Activated naive CD8-positive, alpha-beta T cell treated with anti-CD3 and anti-CD28 coated beads for 36 hours (primary cell): ENCODE measurements around the gene MARK3. TPM values are rescaled to one million over a fixed set of nuclear protein-coding genes. Genes with fewer than 3 reads are reported as not detected.
A peak's percentile ranks its signal among the peaks of the same experiment; 100 is the strongest.

Source experiments
- DNase-seq: peaks from one replicate; pipeline ENCODE4 v3.0.0; 2021
- H3K27ac Mint-ChIP-seq: one replicate; pipeline ENCODE4 v1.8.0; 2022; ENCODE audit warnings: mild to moderate bottlenecking, moderate library complexity, mixed read lengths
- H3K27me3 Mint-ChIP-seq: one replicate; pipeline ENCODE4 v1.8.0; 2022; ENCODE audit warnings: mild to moderate bottlenecking, mixed read lengths
- H3K36me3 Mint-ChIP-seq: one replicate; pipeline ENCODE4 v1.8.0; 2021; ENCODE audit warnings: mild to moderate bottlenecking, mixed read lengths
- H3K4me1 Mint-ChIP-seq: one replicate; pipeline ENCODE4 v1.8.0; 2021; ENCODE audit warnings: mixed read lengths
- H3K4me3 Mint-ChIP-seq: one replicate; pipeline ENCODE4 v1.8.0; 2022; ENCODE audit warnings: mild to moderate bottlenecking, moderate library complexity, mixed read lengths
- H3K9me3 Mint-ChIP-seq: one replicate; pipeline ENCODE4 v1.8.0; 2022; ENCODE audit warnings: mixed read lengths
- total RNA-seq, 2 experiments: library from RNA; stranded (reverse); gene quantifications; one replicate each; pipeline ENCODE4 v1.2.3, GENCODE V29; 2021

MARK3 gene
- total RNA-seq, 2 experiments from 2014 or later: 71.0 to 74.3 TPM

DNA sequence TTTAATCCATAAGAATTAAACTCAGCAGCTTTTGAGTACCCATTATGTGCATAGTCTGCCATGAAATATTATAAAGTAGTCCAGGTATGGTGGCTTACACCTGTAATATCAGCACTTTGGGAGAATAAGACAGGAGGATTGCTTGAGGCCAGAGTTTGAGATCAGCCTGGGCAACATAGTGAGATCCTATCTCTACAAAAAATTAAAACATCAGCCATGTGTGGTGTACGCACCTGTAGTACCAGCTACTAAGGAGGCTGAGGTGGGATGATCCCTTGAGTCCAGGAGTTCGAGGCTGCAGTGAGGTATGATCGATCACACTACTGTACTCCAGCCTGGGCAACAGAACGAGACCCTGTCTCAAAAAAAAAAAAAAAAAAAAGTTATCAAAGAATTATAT, 15.3 kb downstream of the MARK3 start:
- no peak overlapping the region for H3K27ac Mint-ChIP-seq
- peaks cover 7% of the 10 kb centered on the region for H3K36me3 Mint-ChIP-seq
- no peak for DNase-seq
- H3K4me1 Mint-ChIP-seq: peaks cover 65% of the 10 kb centered on the region
- no peaks in the 10 kb centered on the region for H3K9me3 Mint-ChIP-seq
- no peaks in the 10 kb centered on the region for H3K27me3 Mint-ChIP-seq
- no peak overlapping the region for H3K4me3 Mint-ChIP-seq

DNA sequence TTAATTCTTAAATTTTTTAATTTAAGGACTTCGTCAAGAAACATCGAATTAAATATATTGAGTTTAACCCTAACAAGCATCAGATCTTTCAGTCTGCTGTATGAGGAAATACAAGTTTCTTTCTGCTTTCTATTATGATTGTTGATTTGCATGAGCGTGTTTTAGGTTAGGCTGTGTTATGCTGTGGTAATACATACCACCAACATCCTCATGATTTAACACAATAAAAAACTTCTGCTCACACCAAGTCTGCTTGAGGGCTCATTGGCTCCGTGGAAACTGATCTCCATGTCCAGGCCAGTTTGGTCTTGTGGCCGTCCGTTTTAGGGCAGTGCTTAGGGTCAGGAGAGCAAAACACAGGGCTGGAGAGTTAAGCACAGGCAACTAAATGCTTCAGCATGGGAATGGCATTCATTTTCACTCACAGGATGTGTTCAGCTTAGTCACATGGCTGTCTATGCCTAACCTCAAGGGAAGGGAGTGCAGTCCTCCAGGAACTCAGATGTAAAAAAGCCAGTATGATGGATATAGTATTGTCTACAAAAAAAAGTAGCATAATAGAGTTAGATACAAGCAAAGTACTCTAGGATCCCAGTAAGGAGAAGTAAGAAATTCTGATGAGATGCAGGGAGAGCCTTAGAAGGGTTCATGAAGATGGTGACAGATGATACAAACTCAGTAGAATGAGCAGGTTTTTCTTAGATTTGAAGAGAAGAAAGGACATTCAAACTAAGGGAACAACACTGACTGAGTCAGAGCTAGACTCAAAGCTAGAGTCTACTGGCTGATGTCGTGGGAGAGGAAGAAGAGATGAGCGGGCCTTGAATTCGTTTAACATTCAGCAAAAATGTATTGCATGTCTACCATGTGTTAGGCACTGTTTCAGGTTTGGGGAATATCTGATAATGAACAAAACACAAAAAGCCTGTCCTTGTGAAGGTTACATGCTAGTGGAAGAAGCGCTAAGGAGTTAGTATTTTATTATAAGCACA, 16.3 kb downstream of the MARK3 start:
- H3K4me3 Mint-ChIP-seq: no peak overlapping the region
- H3K36me3 Mint-ChIP-seq: peaks cover 9% of the 10 kb centered on the region

GRCh38 chr14:103402695-103403094, 17.5 kb downstream of the MARK3 start:
- Mint-ChIP-seq H3K9me3 (no peaks in the 10 kb centered on the region), H3K4me1 (peaks cover 49% of the 10 kb centered on the region), H3K4me3 (no peak overlapping the region), H3K27me3 (no peaks in the 10 kb centered on the region), H3K36me3 (peaks cover 12% of the 10 kb centered on the region), H3K27ac (no peak overlapping the region)
- DNase-seq: no peak

More for the DNA sequence above, 16.3 kb downstream of the MARK3 start:
- H3K27me3 Mint-ChIP-seq: no peaks in the 10 kb centered on the region
- H3K9me3 Mint-ChIP-seq: no peaks in the 10 kb centered on the region
- DNase-seq: no peak
- peaks cover 55% of the 10 kb centered on the region for H3K4me1 Mint-ChIP-seq
- H3K27ac Mint-ChIP-seq: peak overlapping the region; percentile 30

DNA sequence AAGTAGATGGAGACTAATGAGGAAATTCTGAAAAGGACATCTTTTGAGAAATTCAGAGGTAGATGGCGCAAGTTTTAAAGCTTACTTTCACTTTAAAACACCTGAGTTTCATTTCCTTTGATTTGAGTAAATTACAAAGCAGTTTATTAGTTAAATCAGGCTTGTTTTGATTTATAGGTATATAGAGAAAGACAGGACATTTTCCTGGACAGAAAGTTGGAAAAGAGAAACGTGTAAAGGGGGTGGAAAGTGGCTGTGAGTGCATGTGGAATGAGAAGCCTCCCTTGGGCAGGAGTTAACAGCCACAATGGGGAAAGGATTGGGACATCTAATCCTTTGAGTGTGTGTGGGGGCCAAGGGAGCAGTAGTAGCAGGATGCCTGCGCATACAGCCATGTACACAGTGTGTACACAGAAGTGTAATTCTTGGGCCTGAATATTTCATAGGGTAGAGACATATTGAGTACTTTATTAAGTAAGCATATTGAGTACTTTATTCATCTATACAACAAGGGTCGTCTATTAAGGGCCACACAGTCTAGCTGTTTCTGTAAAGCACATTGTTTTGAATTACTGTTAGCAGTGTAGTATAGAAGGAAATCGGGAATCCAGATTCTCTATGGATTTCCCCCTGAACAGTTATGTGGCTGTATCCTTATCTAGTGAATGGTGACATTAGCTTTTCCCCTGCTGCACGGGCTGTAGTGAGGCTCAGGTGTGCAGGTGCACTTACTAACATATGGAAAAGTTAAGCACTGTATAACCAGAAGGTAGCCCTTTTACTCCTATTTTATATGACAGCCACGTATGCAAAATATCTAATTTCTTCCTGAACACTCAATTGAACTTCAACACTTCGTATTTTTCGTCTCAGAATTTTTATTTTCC, 19.1 kb downstream of the MARK3 start:
- peaks cover 21% of the 10 kb centered on the region for H3K36me3 Mint-ChIP-seq
- H3K4me1 Mint-ChIP-seq: peaks cover 48% of the 10 kb centered on the region
- no peaks in the 10 kb centered on the region for H3K27me3 Mint-ChIP-seq
- H3K27ac Mint-ChIP-seq: peak overlapping the region; percentile 18
- H3K9me3 Mint-ChIP-seq: no peaks in the 10 kb centered on the region
- H3K4me3 Mint-ChIP-seq: no peak overlapping the region
- no peak for DNase-seq

- H3K9me3 Mint-ChIP-seq: no peaks in the 10 kb centered on the region
- H3K36me3 Mint-ChIP-seq: peaks cover 21% of the 10 kb centered on the region
- no peaks in the 10 kb centered on the region for H3K27me3 Mint-ChIP-seq
- no peak for DNase-seq
- peaks cover 46% of the 10 kb centered on the region for H3K4me1 Mint-ChIP-seq
- H3K27ac Mint-ChIP-seq: no peak overlapping the region
- no peak overlapping the region for H3K4me3 Mint-ChIP-seq
Observed at GRCh38 chr14:103404920-103405319, 19.7 kb downstream of the MARK3 start.

DNA sequence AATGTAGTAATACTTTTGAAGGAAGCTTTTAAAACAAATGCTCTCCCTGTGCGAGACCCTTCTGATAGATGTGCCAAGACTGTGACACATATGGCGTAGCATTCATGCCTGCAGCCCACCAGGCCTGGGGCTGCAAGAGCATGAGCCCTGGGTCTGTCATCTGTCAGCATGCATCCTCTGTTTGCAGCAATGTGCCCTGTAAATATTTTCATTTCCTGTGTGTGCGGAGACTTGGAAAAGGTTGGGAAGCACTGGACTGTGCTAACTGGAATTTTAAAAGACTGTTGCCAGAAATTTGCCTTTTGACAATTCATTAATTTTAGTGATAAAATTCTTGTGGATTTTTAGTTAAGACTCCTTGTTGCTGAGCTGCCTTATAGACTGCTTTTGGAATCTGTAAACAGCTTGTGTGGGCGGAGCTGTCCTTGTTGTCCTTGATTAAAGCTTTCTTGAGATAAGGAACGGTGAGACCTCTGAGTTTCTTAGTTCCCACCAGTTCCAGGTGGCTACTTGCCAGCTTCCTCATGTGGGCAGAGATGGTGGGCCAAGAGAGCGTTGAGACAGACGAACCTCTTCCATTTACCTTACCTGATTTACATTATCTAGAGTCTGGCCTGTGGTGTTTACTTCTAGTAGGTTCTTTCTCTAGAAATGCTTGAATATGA, 23.4 kb downstream of the MARK3 start:
- DNase-seq: no peak
- Mint-ChIP-seq H3K36me3 (peaks cover 30% of the 10 kb centered on the region), H3K4me3 (no peak overlapping the region), H3K9me3 (no peaks in the 10 kb centered on the region), H3K4me1 (peaks cover 19% of the 10 kb centered on the region), H3K27me3 (no peaks in the 10 kb centered on the region), H3K27ac (no peak overlapping the region)

DNA sequence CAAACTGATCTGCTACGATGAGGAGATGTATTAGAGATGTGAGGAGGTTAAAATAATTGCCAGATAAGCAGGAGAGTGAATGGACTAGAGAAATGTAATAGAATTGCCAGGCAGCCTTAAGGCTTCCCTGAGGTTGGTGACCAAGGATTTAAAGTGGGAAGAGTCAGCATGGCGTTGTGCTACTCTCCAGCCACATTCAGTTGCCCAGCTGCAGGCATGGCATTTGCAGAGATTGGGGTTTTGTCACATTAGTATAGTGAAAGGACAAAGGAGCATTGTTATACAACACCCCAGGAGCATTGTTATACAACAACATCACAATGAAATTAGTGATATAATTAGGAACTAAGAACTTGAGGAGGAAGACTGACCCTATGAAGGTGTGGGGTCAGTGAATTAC, 31.7 kb downstream of the MARK3 start:
- DNase-seq: no peak
- H3K9me3 Mint-ChIP-seq: no peaks in the 10 kb centered on the region
- no peak overlapping the region for H3K4me3 Mint-ChIP-seq
- H3K27me3 Mint-ChIP-seq: no peaks in the 10 kb centered on the region
- H3K27ac Mint-ChIP-seq: no peak overlapping the region
- peaks cover 16% of the 10 kb centered on the region for H3K36me3 Mint-ChIP-seq
- peaks cover 28% of the 10 kb centered on the region for H3K4me1 Mint-ChIP-seq

DNA sequence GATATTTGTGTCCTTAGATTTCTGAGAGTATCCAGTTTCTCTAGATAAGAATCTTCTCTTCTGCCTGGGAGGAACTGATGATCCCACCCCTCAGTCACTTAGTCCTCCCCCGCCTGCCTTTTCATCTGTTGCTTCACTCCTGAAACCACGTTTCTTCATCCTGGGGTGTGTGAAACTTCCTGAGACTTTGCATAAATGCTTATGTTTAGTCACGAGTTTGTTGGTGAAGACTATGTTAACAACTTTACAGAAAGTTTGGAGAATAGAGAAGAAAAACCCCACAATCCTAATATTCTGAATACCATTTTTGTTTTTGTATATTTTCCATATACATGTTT, 33.2 kb downstream of the MARK3 start:
- Mint-ChIP-seq H3K9me3 (no peaks in the 10 kb centered on the region), H3K4me3 (no peak overlapping the region), H3K4me1 (peaks cover 39% of the 10 kb centered on the region), H3K27me3 (no peaks in the 10 kb centered on the region), H3K36me3 (peaks cover 10% of the 10 kb centered on the region), H3K27ac (no peak overlapping the region)
- no peak for DNase-seq

GRCh38 chr14:103421556-103421955, 36.3 kb downstream of the MARK3 start:
- peaks cover 20% of the 10 kb centered on the region for H3K36me3 Mint-ChIP-seq
- H3K4me3 Mint-ChIP-seq: no peak overlapping the region
- DNase-seq: no peak
- no peaks in the 10 kb centered on the region for H3K9me3 Mint-ChIP-seq
- peaks cover 46% of the 10 kb centered on the region for H3K4me1 Mint-ChIP-seq
- peak overlapping the region; percentile 38 for H3K27ac Mint-ChIP-seq
- H3K27me3 Mint-ChIP-seq: no peaks in the 10 kb centered on the region

- Mint-ChIP-seq H3K27me3 (no peaks in the 10 kb centered on the region), H3K9me3 (no peaks in the 10 kb centered on the region), H3K27ac (no peak overlapping the region), H3K36me3 (peaks cover 24% of the 10 kb centered on the region), H3K4me3 (no peak overlapping the region), H3K4me1 (peaks cover 48% of the 10 kb centered on the region)
- DNase-seq: no peak
Observed at GRCh38 chr14:103423050-103423461, 37.8 kb downstream of the MARK3 start.

DNA sequence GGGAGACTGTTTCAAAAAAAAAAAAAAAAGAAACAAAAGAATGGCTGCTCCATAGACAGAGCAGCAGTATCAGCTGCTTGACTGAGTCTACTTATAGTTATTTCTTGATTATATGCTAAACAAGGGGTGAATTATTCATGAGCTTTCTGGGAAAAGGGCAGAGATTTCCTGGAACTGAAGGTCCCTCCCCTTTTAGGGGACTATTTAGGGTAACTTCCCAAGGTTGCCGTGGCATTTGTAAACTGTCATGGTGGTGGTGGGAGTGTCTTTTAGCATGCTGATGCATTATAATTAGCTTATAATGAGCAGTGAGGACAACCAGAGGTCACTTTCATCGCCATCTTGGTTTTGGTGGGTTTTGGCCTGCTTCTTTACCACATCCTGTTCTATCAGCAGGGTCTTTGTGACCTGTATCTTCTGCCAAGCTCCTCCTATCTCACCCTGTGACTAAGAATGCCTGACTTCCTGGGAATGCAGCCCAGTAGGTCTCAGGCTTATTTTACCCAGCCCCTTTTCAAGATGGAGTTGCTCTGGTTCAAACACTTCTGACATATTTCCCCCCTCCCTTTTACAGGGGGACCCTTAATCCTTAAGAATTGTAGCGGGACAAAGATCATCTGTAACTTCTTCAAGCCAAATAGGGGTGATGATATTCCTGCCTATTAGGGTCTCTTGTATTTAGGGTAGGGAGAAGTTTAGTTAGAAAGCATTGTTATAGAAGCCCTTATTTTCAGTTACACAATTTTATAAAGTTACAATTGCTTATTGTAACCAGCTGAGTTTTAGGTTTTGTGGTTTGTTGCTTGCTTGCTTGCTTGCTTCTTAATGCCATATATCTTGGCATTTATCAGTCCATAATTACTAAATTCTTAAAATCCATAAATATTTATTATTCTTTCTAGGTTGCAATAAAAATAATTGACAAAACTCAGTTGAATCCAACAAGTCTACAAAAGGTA, 42.5 kb downstream of the MARK3 start:
- DNase-seq: peak; percentile 50
- H3K27ac Mint-ChIP-seq: peak overlapping the region; percentile 85
- peaks cover 46% of the 10 kb centered on the region for H3K4me1 Mint-ChIP-seq
- no peak overlapping the region for H3K4me3 Mint-ChIP-seq
- H3K9me3 Mint-ChIP-seq: no peaks in the 10 kb centered on the region
- H3K27me3 Mint-ChIP-seq: no peaks in the 10 kb centered on the region
- H3K36me3 Mint-ChIP-seq: peaks cover 30% of the 10 kb centered on the region

GRCh38 chr14:103428723-103429556, 43.7 kb downstream of the MARK3 start:
- Mint-ChIP-seq H3K27me3 (no peaks in the 10 kb centered on the region), H3K9me3 (no peaks in the 10 kb centered on the region), H3K4me1 (peaks cover 41% of the 10 kb centered on the region), H3K27ac (peak overlapping the region; percentile 74), H3K36me3 (peaks cover 27% of the 10 kb centered on the region), H3K4me3 (no peak overlapping the region)
- DNase-seq: no peak

DNA sequence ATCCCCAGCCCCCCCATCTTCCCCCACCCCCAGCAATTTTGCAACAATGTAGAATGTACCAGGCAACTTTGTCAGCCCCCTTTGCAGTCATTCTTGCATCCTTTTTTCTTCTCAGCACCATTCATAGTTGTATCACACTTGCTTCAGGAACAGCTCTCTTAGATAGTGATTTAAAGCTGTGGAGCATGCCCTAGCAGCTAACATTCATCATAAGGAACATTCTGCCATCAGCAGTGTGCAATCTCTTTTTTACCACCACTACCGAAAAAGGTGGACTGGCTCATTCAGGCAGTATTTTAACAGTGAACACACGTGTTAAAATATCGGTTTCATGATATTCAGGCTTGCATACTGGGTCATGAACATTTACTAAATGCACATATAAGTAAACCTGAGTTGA, 45.1 kb downstream of the MARK3 start:
- H3K36me3 Mint-ChIP-seq: peaks cover 20% of the 10 kb centered on the region
- H3K4me3 Mint-ChIP-seq: no peak overlapping the region
- peaks cover 36% of the 10 kb centered on the region for H3K4me1 Mint-ChIP-seq

More for the DNA sequence above, 45.1 kb downstream of the MARK3 start:
- Mint-ChIP-seq H3K27me3 (no peaks in the 10 kb centered on the region), H3K27ac (no peak overlapping the region), H3K9me3 (no peaks in the 10 kb centered on the region)
- DNase-seq: no peak
